Hepatocyte (in vitro differentiated cells): ENCODE data around the gene DUSP8. TPM values are rescaled to one million over a fixed set of nuclear protein-coding genes. Genes with fewer than 3 reads are reported as not detected.
"Not testable (repeated sequence)": the region's sequence is repeated elsewhere in the genome, so short reads cannot be mapped to it uniquely, and the experiment has no call there.

ENCODE experiments used
- DNase-seq: peaks from one replicate; pipeline ENCODE4 v3.0.0-alpha.2; 2016; ENCODE audit warnings: low spot score
- H2AFZ ChIP-seq: fragments of 200-600 bp; sonication (generic); 2 replicates; pipeline ENCODE4 v1.6.0; 2016; ENCODE audit warnings: antibody characterized with exemption, mild to moderate bottlenecking
- H3K27ac ChIP-seq: fragments of 200-600 bp; sonication (generic); 2 replicates; pipeline ENCODE4 v1.5.1; 2016; ENCODE audit warnings: mild to moderate bottlenecking
- H3K27me3 ChIP-seq: fragments of 200-600 bp; sonication (generic); 2 replicates; pipeline ENCODE4 v1.6.1; 2016
- H3K36me3 ChIP-seq: fragments of 200-600 bp; sonication (generic); replicated peaks from 2 replicates; pipeline ENCODE4 v1.5.1; 2016; ENCODE audit warnings: low read depth; ENCODE audit not compliant: insufficient read depth
- H3K4me1 ChIP-seq: fragments of 200-600 bp; sonication (generic); 2 replicates; pipeline ENCODE4 v1.5.1; 2016; ENCODE audit warnings: mild to moderate bottlenecking, moderate library complexity; ENCODE audit not compliant: insufficient read depth
- H3K4me2 ChIP-seq: fragments of 200-600 bp; sonication (generic); 2 replicates; pipeline ENCODE4 v1.6.0; 2016
- H3K4me3 ChIP-seq: fragments of 200-600 bp; sonication (generic); 2 replicates; pipeline ENCODE4 v1.5.1; 2016; ENCODE audit warnings: mild to moderate bottlenecking
- H3K79me2 ChIP-seq: fragments of 200-600 bp; sonication (generic); 2 replicates; pipeline ENCODE4 v1.6.0; 2017; ENCODE audit warnings: mild to moderate bottlenecking
- H3K9me2 ChIP-seq: fragments of 200-600 bp; sonication (generic); replicated peaks from 2 replicates; pipeline ENCODE4 v1.6.0; 2017; ENCODE audit warnings: mild to moderate bottlenecking; ENCODE audit not compliant: insufficient read depth
- H3K9me3 ChIP-seq: fragments of 200-600 bp; sonication (generic); 2 replicates; pipeline ENCODE4 v1.5.1; 2016; ENCODE audit warnings: low read depth, mild to moderate bottlenecking
- H4K20me1 ChIP-seq: fragments of 200-600 bp; sonication (generic); 2 replicates; pipeline ENCODE4 v1.6.0; 2016; ENCODE audit warnings: mild to moderate bottlenecking; ENCODE audit not compliant: insufficient read depth, poor library complexity, severe bottlenecking
- EZH2 ChIP-seq: fragments of 200-600 bp; sonication (generic); IDR thresholded peaks from 2 replicates; pipeline ENCODE4 v1.6.1; 2016; ENCODE audit warnings: antibody characterized with exemption, mild to moderate bottlenecking, borderline replicate concordance
- EZH2phosphoT487 ChIP-seq: fragments of 200-600 bp; sonication (generic); IDR thresholded peaks from one replicate; pipeline ENCODE4 v1.6.1; 2018; ENCODE audit warnings: antibody characterized with exemption, mild to moderate bottlenecking, low read depth, moderate library complexity; ENCODE audit not compliant: unreplicated experiment, severe bottlenecking
- WGBS: methylation state at CpG from one replicate; pipeline ENCODE4 v1.1.6; 2016; ENCODE audit warnings: low lambda C conversion rate; ENCODE audit errors: missing lambda C conversion rate; 5-methylcytosine and 5-hydroxymethylcytosine counted together
- polyA plus RNA-seq: library from polyadenylated mRNA; unstranded; fragments of >200 nt; fragmentation: Nextera tagmentation; extraction: Ambion mirVana; gene quantifications from 2 replicates; pipeline ENCODE4 v1.2.1, GENCODE V29; 2016
- total RNA-seq: library from RNA; depleted of rRNA; stranded (reverse); fragments of >200 nt; gene quantifications from 2 replicates; pipeline ENCODE4 v1.2.3, GENCODE V29; 2014
- TF ChIP-seq, protein P1 (sequence below): fragments of 200-600 bp; sonication (generic); IDR thresholded peaks from 2 replicates; pipeline ENCODE4 v1.5.1; 2016; ENCODE audit warnings: antibody characterized with exemption, mild to moderate bottlenecking; ENCODE audit not compliant: poor library complexity

Gene DUSP8
- total and polyA plus RNA-seq, 2 experiments from 2014 or later = 8.0 to 17.7 TPM

DNA sequence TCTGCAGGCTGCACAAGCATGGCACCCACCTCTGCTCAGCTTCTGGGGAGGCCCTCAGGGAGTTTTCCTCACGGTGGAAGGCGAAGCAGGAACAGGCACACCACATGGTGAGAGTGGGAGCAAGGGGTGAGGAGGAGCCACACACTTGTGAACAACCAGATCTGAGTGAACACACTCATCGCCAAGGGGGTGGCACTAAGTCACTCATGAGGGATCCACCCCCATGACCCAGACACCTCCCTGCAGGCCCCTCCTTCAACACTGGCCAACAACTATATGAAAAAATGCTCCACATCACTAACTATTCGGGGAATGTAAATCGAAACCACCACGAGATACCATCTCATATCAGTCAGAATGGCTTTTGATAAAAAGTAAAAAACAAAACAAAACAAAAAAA, 26.7 kb upstream of the DUSP8 start:
- WGBS = 79% methylated on average over 6 of the region's 6 CpGs
- no peak for DNase-seq
- no peaks in the 10 kb centered on the region for H3K36me3 ChIP-seq
- no peaks in the 10 kb centered on the region for H3K9me3 ChIP-seq
- no peaks in the 10 kb centered on the region for H4K20me1 ChIP-seq
- H3K27me3 ChIP-seq = peaks cover 5% of the 10 kb centered on the region
- H3K27ac ChIP-seq = no peak overlapping the region
- H3K4me1 ChIP-seq = no peaks in the 10 kb centered on the region
- H3K9me2 ChIP-seq = no peaks in the 10 kb centered on the region
- no peak overlapping the region for H2AFZ ChIP-seq
- H3K4me3 ChIP-seq = no peak overlapping the region
- TF ChIP-seq EZH2 = no peak
- TF ChIP-seq EZH2phosphoT487 = no peak
- TF ChIP-seq, protein P1, sequence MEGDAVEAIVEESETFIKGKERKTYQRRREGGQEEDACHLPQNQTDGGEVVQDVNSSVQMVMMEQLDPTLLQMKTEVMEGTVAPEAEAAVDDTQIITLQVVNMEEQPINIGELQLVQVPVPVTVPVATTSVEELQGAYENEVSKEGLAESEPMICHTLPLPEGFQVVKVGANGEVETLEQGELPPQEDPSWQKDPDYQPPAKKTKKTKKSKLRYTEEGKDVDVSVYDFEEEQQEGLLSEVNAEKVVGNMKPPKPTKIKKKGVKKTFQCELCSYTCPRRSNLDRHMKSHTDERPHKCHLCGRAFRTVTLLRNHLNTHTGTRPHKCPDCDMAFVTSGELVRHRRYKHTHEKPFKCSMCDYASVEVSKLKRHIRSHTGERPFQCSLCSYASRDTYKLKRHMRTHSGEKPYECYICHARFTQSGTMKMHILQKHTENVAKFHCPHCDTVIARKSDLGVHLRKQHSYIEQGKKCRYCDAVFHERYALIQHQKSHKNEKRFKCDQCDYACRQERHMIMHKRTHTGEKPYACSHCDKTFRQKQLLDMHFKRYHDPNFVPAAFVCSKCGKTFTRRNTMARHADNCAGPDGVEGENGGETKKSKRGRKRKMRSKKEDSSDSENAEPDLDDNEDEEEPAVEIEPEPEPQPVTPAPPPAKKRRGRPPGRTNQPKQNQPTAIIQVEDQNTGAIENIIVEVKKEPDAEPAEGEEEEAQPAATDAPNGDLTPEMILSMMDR = no peak
- no peaks in the 10 kb centered on the region for H3K79me2 ChIP-seq
- H3K4me2 ChIP-seq = no peak overlapping the region

DNA sequence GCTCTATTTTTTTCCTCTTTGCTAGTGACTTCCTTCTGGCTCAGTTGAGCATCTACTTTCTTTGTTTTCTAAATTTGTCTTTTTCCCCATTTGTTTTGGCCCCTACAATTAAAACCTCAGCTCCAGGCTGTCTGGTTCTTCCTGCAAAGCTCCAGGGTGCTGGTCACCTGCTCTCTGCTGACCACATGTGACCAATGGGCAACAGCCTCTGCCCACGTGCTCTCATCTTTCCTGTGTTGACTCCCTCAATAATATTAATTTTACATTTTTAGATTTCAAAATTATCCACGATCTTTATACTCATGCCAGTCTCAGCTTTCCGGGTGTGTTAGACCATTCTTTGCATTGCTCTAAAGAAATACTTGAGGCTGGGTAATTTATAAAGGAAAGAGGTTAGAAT, 26.3 kb upstream of the DUSP8 start:
- H3K27me3 ChIP-seq, DNase-seq, H3K4me3 ChIP-seq, H3K27ac ChIP-seq, H2AFZ ChIP-seq, H3K9me3 ChIP-seq, H3K9me2 ChIP-seq, H3K36me3 ChIP-seq, H3K79me2 ChIP-seq, H3K4me2 ChIP-seq, H3K4me1 ChIP-seq, H4K20me1 ChIP-seq: not testable (repeated sequence)
- WGBS = 86% methylated on average over 3 of the region's 3 CpGs

DNA sequence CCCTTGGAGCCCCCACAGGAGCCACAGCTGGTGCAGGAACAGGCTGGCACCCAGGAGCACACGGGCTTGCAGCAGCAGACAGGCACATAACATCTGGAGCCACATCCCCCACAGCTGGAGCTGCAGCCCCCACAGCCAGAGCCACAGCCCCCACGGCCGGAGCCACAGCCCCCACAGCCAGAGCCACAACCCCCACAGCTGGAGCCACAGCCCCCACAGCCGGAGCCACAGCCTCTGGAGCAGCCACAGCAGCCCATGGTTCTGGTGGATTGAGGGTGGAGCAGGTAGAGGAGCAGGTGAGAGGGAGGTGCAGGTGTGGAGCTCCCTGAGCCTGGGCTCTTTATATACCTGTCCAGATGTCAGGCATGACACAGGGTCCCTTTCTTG, 25.9 kb upstream of the DUSP8 start, which contains the start of gene KRTAP5-2:
Gene KRTAP5-2 (minus strand): TSS at position 301 of the 387 bp plus-strand sequence. CDS start 44 bp downstream, at position 257.
- no peaks in the 10 kb centered on the region for H3K36me3 ChIP-seq
- no peaks in the 10 kb centered on the region for H3K4me1 ChIP-seq
- no peaks in the 10 kb centered on the region for H3K9me3 ChIP-seq
- peaks cover 5% of the 10 kb centered on the region for H3K27me3 ChIP-seq
- TF ChIP-seq EZH2phosphoT487 = no peak
- TF ChIP-seq, protein P1 = no peak
- no peak for TF ChIP-seq EZH2
- no peaks in the 10 kb centered on the region for H3K9me2 ChIP-seq
- 94% methylated on average over 2 of the region's 4 CpGs for WGBS
- no peaks in the 10 kb centered on the region for H4K20me1 ChIP-seq
- H3K4me2 ChIP-seq = no peak within 1 kb of the TSS
- H3K79me2 ChIP-seq = no peaks in the 10 kb centered on the region
- no peak within 1 kb of the TSS for H3K27ac ChIP-seq
- H3K4me3 ChIP-seq = no peak within 1 kb of the TSS
- DNase-seq = no peak
- no peak within 1 kb of the TSS for H2AFZ ChIP-seq

DNA sequence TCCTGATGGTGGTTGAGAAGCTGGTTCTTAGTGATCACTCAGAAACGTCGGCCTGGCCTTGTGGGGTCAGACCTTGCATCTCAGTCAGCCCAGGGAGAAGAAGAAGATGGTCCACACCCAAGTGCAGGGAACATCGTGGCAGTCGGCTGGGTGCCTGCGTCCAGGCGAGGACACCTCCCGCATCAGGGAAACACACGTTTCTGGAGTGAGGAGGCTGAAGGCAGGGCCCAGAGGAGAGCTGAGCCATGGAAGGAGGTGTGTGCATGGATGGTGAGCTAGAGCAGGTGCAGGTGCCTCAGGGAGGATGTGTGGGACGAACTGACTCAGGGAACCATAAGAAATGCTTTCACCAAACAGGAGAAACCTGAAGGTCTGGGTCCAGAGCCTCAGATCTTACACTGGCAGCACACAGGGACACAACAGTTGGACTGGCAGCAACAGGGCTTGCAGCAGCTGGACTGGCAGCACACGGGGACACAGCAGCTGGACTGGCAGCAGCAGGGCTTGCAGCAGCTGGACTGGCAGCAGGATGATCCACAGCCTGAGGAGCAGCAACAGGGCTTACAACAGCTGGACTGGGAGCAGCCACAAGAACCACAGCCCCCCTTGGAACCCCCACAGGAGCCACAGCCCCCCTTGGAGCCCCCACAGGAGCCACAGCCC, 25.4 kb upstream of the DUSP8 start:
- H2AFZ ChIP-seq = no peak overlapping the region
- 90% methylated on average over 10 of the region's 10 CpGs for WGBS
- H3K9me3 ChIP-seq = no peaks in the 10 kb centered on the region
- TF ChIP-seq, protein P1 = no peak
- no peak for TF ChIP-seq EZH2phosphoT487
- TF ChIP-seq EZH2 = no peak
- no peak overlapping the region for H3K4me2 ChIP-seq
- no peak overlapping the region for H3K4me3 ChIP-seq
- no peaks in the 10 kb centered on the region for H3K4me1 ChIP-seq
- H3K27ac ChIP-seq = no peak overlapping the region
- H4K20me1 ChIP-seq = no peaks in the 10 kb centered on the region
- no peak for DNase-seq
- no peaks in the 10 kb centered on the region for H3K36me3 ChIP-seq
- H3K27me3 ChIP-seq = peaks cover 5% of the 10 kb centered on the region
- no peaks in the 10 kb centered on the region for H3K9me2 ChIP-seq
- no peaks in the 10 kb centered on the region for H3K79me2 ChIP-seq

DNA sequence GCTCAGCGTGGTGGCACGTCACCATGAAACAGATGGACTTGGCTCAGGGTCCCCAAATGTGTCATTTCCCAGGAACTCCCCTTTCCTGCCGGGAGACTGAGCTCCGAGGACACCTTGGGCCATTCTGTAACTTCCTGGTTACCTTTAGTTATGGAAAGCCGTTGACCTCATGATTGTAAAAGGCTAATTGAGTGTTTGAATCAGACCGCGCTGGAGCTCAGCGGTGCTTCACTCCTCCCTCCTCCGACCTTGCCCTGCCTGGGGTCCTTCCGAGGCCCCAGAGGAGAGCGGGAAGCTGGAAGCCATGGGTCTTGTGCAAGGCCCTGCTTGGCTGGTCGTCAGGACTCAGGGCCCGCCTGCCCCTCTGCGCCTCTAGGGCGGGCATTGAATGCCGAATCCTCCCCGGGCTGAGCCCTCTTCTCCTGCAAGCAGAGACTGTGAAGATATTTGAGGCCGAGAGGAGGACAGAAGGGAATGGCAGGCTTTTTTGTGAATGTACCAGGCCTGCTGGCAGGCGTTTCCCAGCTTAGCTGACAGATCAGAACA, 24.6 kb upstream of the DUSP8 start:
- H3K4me3 ChIP-seq, H3K79me2 ChIP-seq, H3K9me2 ChIP-seq, H3K4me2 ChIP-seq, DNase-seq, H3K27ac ChIP-seq, H3K27me3 ChIP-seq, H2AFZ ChIP-seq, H3K36me3 ChIP-seq, H4K20me1 ChIP-seq, H3K4me1 ChIP-seq, H3K9me3 ChIP-seq: not testable (repeated sequence)
- 62% methylated on average over 19 of the region's 19 CpGs for WGBS
